HG03060 (cell line): Measurements from ENCODE around the gene NPB.
"Not testable (repeated sequence)": the region's sequence is repeated elsewhere in the genome, so short reads cannot be mapped to it uniquely, and the experiment has no call there.

Experiments used
- ATAC-seq: cut with Tn5 transposase; IDR thresholded peaks from one replicate; pipeline ENCODE4 v1.9.1; 2021; ENCODE audit warnings: low read depth, moderate number of reproducible peaks; ENCODE audit not compliant: unreplicated experiment

The NPB gene

DNA sequence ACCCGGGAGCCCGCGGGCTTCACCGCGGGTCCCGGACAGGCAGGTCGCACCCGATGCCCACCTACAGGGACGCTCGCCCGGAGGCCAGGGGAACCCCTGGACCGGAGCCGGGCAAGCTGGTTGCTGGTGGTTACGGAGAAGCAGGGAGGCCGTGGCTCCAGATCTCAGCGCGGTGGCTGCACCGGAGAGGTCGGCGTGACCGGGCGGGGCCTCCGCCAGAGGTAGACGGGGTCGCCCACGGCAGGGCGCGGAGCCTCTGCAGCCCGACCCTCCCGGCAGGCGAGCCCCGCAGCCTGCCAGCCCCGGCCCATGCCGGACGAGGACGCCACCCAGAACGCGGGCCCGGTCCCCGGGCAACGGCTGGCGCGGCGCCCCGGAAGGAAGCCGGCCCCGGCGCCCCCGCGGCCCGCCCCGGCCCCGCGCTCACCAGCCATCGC is 8.8 kb downstream of the NPB start:
- ATAC-seq, result no peak

DNA sequence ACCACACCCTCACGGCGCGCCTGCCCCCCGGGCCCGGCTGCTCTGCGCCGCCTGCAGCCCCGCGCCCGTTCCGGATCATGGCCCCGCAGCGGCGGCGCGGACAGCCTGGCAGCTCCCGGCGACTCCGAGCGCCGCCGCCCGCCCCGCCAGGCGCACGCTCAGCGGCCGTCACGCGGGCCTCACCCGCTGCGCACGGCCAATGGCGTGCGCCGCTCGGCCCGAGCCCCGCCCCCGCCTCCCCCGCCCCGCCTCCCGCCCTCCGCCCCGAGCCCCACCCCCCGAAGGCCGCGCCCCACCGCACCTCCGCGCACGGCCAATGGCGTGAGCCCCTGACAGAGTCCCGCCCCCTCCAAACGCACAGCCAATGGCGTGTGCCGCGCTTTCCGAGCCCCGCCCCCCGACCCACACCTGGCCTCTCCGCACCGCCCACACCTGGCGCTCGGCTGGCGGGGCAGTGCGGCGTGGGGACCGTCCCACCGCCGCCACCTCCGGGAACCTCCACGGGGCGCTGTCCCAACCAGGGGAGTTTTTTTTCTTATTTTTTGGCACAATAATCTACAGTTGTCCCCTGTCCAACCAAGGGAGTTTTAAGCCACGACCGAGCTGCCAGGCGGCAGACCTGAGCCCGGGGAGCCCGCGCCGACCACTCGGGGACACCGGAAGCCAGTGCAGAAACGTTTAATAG is 9.4 kb downstream of the NPB start, which contains the start of gene PCYT2:
Gene PCYT2 (minus strand): TSS at position 123 of the 685 bp plus-strand sequence. CDS start 44 bp downstream, at position 79.
- no peak for ATAC-seq

GRCh38 chr17:81911969-81912368 is 9.9 kb downstream of the NPB start:
- ATAC-seq, result no peak

DNA sequence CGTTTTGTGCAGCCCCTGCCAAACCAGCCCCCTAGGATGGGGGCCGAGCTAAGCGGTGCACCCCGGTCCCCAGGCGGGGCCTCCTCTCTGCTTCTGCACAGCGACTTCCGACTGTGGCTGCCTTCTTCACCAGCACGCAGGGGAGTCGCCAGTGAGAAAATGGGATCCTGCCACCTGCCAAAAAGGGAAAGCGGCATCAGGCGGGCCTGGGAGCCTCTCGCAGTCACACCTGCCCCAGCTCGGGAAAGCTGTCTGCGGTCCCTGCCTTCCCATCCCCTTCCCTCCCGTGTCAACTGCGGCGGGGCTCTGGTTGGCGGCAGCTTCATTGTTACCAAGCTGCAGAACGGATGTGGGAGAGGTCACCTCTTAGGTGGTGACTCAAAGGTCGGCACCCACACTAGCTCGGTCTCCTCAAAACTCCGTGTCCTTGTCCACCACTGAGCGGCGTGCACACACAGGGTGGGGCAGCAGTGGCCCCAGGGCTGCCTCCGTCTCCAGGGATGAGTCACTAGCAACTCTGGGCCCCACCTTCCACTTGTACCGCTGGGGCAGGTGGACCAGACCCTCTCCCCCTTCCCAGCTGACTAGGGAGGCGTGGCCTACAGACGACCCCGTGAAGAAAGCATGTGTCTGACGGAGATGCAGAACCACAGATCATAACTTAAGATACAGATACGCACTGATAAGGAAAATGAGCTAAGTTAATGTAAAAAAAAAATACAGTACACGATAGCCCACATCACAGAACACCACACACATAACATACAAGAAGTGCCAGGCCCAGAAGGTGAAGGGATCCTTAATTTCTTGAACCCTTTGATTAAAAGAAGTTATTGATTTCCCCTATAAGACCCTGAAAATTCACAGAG is 10.6 kb downstream of the NPB start:
- ATAC-seq, result no peak

DNA sequence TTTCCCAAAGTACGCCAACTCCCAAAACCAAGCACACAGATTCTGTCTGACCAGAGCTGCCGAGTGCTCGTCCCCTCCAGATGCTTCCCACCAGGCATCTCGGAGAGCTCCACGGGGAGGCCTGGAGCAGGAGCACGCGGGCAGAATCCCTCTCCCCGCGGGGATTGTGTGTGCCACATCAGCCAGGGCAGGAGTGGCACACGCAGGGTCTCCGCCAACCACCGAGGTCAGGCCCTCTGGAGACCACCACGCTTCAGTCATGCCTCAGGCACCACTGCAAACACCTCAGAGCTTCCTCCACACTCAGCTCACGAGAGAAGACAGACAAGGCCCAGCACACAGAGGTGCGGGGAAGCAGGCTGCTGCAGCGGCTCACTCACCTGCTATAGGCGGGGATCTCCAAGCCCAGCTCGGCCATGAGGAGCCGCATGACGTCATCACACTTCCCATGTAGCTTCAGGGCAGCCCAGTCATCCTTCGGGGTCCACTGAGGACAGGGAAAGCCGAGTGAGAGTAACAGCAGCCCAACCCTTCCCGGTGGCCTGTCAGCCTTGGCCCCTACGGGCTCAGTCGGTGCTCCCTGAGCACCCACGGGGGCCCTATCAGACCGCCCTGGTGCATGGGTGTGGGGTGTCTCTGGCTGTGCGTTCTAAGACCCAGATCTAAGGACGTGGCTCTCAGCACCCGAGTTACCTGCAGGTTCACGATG is 11.5 kb downstream of the NPB start:
- no peak for ATAC-seq

- ATAC-seq, result no peak
Measured at GRCh38 chr17:81914103-81914850, 12.2 kb downstream of the NPB start.

DNA sequence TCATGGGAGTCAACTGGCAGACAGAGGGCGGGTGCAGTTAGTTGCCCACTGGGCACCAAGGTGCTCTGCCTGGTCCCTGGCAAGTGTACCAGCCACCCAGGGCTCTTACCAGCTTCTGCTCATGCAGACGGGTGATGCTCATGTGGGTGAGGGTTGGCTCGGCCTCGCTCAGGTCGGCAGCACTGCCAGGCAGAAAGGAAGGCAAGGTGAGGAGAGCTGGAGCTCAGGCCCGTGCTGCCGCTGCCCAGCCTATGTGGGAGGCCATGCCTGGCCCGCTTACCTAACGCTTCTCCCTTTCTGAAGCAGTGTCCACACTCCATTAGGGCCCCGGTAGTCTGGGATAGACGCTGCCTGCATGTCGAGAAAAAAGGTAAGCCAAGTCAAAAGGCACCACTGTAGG is 13.3 kb downstream of the NPB start:
- ATAC-seq, result no peak

- no peak for ATAC-seq
Measured at GRCh38 chr17:81916234-81917001, 14.4 kb downstream of the NPB start.

DNA sequence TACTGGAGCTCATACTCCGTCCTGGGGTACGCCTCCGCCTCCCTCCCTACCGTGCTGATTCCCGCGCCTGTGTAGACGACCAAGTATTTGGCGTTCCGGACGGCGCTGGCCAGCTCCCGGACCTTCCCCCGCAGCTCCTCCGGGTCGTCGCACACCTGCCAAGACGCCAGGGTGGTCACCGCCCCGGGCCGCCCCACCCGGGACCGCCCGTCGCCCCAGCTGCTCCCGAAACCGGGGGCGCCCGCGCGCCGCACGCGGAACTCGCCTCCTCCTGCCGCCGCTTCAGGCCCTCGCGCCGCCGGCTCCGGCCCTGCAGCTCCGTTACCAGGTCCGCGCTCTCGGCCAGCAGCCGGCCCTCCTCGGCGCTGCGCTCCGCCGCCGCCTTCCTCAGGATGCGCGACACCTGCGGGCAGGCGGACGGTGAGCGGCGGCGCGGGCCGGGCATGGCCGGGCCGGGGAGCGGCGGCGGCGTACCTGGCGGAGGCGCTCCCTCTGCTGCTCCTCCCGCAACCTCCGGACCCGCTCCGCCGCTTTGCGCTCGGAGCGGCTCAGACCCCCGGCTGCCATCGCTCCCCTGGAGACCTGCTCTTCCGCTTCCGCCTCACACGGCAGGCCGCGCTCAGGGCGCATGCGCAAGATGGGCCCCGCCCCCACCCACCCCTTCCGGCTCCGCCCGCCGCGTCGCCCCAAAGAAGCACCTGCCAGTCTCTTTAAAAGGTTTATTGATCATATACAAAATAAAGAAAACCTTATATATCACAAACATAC is 15.7 kb downstream of the NPB start, which contains the start of gene SIRT7:
Gene SIRT7 (minus strand): TSS at position 612 of the 768 bp plus-strand sequence. CDS start 45 bp downstream, at position 567.
- ATAC-seq, result no peak

GRCh38 chr17:81918333-81918669 is 16.3 kb downstream of the NPB start:
- not testable (repeated sequence) for ATAC-seq

DNA sequence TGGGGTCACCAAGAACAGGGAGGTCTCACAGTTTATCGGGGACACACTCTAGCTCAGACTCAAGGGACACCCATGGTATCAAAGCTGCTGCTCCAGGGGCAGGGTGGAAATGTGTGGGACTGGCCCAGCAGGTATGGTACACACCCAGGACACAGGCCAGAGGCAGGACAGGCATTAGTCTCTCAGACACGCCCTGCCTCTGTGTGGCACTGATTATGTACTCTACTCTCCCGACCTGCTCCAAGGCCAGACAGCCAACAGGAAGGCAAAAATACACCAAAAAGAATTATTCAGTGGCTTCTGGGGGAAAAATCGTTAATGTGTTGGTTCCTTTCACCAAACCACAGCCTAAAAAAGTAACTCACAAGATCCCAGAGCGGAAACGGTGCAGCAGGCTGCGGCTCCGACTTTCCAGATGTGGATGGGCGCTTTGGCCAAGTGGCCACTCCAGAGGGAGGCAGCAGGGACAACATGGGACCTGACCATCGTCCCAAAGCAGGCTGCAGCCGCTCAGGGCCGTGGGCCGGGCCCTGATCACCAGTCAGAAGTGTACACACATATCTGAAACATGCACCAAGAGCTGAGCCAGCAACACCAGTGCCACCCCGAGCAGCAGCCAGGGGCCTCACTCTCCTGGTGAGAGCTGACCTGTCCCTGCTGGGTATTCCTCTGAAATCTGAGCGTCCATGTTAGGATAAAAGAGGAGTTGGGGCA is 17.0 kb downstream of the NPB start:
- ATAC-seq, result no peak

DNA sequence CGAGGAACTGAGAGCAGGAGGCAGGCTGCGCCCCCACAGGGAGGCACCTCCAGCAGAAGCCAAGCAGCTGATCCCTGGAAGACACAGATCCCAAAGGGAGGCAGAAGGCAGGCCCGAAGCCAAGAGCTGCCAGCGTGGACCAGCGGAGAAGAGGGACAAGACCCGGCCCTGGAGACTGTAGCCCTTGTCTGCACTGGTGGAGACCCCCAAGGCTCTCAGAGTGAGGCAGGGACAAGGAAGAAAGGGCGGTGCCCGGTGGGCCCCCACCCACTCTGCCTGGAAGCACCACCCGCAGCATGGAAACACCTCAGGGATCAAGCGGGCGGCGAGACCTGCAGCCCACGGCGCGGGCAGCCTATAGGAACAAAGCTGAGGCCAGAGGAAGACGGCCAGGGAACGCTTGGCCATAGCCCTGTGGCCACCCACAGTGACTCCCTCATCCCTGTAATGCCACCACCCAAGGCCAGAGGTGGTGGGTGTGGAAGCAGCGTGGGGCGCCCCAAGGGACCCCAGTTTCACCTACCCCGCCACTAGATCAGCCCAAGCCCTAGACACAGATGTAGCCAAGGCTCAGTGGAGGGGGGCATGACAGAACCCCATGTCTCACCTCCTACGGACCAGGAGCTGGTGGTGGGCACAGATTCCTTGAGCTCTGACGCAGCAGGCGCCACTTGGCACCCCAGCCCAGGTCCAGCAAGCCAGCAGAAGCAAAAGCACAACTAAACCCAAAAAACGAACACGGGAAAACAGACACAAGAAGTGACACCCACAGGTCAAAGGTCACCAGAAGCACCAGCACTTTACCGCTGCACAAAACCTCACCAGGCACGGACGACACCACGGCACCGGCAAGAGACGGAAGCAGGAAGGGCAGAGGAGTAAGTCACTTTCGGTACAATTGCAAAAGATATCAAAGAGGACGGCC is 18.8 kb downstream of the NPB start:
- ATAC-seq, result no peak

DNA sequence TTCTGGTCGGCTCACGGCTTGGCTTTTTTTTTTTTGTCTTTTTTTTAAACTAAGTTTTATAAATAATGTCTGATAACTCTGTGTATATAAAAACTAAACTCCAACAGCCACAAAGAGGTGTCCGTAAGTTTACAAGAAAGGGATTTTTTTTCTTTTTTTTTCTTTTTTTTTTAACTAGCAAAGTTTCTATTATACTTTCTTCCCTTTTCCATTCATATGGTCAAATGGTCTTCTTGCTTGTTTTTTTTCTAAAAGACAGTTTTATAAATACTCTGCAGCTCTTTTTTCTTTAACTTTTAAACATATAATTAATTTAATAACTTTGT is 19.5 kb downstream of the NPB start:
- ATAC-seq, result no peak

DNA sequence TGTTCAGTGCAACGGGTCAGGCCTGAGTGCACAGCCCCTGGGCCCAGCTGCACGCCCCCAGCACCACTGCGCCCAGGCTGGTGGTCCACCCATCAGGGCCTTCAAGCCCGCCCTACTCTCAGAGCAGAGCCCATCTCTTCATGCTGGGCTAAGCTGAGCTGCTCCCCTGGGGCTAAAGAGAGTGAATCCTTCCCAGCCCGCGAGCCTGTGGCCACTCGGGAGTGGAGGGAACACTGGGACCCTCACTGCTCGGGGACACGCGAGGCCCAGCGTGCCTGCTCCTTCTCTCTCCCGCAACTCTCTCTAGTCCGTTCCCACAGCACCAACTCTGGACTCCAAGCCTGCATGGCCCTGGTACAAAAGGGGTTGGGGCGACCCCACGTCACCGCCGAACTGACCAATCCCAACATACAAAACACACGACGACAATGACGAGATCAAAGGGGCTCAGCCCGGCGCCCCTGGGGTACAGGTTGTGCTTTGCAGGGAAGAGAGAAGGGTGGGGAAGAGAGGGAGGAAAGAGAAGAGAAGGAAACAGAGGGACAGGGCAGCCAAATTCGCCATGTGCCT is 20.0 kb downstream of the NPB start:
- no peak for ATAC-seq

DNA sequence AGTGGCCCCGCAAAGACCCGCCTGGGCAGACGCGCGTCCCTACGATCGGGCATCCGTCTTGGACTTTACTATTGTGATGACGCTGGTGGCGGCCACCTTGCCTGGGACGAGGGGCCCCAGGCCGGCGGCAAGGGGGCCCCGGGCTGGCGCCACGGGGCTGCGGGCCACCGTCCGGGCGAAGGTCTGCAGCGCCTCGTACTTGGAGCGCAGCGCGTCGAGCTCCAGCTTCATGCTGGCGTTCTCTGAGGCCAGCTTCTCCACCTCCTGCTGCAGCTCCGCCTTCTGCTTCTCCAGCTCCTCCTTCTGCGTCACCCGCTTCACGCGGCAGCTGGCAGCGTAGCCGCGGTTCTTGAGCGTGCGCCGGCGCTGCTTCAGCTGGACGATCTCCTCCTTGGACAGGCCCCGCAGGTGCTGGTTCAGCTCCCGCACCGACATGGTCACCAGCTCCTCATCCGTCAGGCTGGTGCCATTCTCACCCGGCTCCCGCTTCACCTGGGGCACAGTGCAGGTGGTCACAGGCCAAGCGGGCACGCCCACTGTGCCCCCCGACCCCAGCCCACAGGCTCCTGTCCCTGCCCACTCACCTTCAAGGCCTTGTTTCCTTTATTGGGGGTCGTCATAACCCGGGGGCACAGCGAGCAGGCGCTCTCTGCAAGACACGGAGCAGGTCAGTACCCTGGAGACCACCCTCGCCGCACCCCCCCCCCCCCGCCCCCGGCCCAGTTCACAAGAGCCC is 20.7 kb downstream of the NPB start:
- no peak for ATAC-seq
